BE2C (cell line): Measurements from ENCODE around the gene CAMLG.
A peak's percentile ranks its signal among the peaks of the same experiment; 100 is the strongest.

ENCODE experiments used
- DNase-seq: peaks from one replicate; pipeline ENCODE4 v3.0.0-alpha.2; 2020
- H3K27me3 ChIP-seq: fragments of 250-450 bp; sonication (Bioruptor Pico); 2 replicates; pipeline ENCODE4 v1.5.1; 2020; ENCODE audit warnings: mild to moderate bottlenecking
- H3K36me3 ChIP-seq: fragments of 250-450 bp; sonication (Bioruptor Pico); 2 replicates; pipeline ENCODE4 v1.5.1; 2020; ENCODE audit warnings: mild to moderate bottlenecking
- H3K4me1 ChIP-seq: fragments of 250-450 bp; sonication (Bioruptor Pico); 2 replicates; pipeline ENCODE4 v1.5.1; 2020
- H3K4me3 ChIP-seq: 2 replicates; pipeline ENCODE4 v1.5.1; 2011; ENCODE audit warnings: low read depth, low read length
- H3K9me3 ChIP-seq: fragments of 250-450 bp; sonication (Bioruptor Pico); 2 replicates; pipeline ENCODE4 v1.5.1; 2020
- TF ChIP-seq, protein P1 (sequence below): IDR thresholded peaks from 2 replicates; pipeline ENCODE4 v1.5.1; 2012; ENCODE audit warnings: mild to moderate bottlenecking, low read depth, low read length

The CAMLG gene

DNA sequence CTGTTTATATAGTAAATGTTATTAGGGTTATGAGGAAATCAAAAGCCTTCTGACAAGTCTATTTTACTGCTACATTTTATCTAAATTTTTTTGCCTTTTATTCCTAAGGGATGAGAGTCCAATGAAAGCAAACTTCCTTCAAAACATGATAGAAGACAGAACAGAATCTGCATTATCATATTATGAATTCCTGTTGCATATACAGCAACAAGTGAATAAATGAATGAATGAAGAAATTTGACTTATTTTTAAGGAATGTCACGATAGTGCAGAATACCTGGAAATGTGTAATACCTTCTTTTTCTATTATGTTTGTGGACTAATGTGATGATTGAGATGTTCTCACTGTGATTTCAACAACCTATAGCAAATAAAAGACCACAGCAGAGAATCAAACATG, 13.5 kb upstream of the CAMLG start:
- Histone ChIP-seq H3K9me3 (no peaks in the 10 kb centered on the region), H3K4me1 (no peaks in the 10 kb centered on the region), H3K27me3 (no peaks in the 10 kb centered on the region), H3K36me3 (peaks cover 29% of the 10 kb centered on the region), H3K4me3 (no peak overlapping the region)
- TF ChIP-seq, protein P1, sequence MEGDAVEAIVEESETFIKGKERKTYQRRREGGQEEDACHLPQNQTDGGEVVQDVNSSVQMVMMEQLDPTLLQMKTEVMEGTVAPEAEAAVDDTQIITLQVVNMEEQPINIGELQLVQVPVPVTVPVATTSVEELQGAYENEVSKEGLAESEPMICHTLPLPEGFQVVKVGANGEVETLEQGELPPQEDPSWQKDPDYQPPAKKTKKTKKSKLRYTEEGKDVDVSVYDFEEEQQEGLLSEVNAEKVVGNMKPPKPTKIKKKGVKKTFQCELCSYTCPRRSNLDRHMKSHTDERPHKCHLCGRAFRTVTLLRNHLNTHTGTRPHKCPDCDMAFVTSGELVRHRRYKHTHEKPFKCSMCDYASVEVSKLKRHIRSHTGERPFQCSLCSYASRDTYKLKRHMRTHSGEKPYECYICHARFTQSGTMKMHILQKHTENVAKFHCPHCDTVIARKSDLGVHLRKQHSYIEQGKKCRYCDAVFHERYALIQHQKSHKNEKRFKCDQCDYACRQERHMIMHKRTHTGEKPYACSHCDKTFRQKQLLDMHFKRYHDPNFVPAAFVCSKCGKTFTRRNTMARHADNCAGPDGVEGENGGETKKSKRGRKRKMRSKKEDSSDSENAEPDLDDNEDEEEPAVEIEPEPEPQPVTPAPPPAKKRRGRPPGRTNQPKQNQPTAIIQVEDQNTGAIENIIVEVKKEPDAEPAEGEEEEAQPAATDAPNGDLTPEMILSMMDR, result no peak
- DNase-seq, result no peak

DNA sequence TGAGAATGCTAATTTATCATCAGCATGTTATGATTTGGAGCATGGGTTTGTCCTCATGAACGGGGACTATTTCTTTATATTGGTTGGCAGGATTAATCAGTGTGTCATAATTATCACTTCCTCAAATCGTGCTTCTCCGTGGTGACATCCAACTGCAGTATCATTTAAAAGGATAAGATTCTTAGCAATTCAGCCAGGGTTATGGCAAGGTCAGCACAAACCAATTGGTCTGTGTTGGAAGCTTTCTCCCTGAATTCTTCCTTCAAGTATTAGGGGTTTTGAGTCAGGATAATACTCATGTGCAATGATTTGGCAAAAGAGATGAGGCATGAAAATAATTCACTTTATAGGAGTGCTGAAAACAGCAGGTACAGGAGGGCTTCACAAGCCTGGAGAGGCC, 5.5 kb upstream of the CAMLG start:
- no peaks in the 10 kb centered on the region for H3K27me3 ChIP-seq
- DNase-seq, result no peak

DNA sequence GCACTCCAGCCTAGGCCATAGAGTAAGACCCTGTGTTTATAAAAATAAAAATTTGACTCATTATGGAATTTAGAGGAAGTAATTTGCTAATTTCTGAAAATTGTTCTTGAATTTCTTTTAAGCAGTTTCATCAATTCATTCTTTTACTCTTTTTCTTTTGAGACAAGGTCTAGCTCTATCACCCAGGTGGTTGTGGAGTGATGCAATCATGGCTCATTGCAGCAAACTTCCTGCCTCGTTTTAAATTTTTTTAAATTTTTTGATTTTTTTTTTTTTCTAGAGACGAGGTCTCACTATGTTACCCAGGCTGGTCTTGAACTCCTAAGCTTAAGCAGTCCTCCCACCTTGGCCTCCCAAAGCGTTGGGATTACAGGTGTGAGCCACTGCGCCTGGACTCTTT, 3.1 kb upstream of the CAMLG start:
- TF ChIP-seq, protein P1, result no peak
- Histone ChIP-seq H3K4me3 (no peak overlapping the region), H3K4me1 (no peaks in the 10 kb centered on the region), H3K36me3 (no peaks in the 10 kb centered on the region), H3K27me3 (no peaks in the 10 kb centered on the region), H3K9me3 (no peaks in the 10 kb centered on the region)
- DNase-seq, result no peak

More for the DNA sequence above, 5.5 kb upstream of the CAMLG start:
- Histone ChIP-seq H3K4me1 (no peaks in the 10 kb centered on the region), H3K4me3 (no peak overlapping the region), H3K36me3 (no peaks in the 10 kb centered on the region; the same call in 1 of the 2 replicates), H3K9me3 (no peaks in the 10 kb centered on the region)
- TF ChIP-seq, protein P1, result no peak

DNA sequence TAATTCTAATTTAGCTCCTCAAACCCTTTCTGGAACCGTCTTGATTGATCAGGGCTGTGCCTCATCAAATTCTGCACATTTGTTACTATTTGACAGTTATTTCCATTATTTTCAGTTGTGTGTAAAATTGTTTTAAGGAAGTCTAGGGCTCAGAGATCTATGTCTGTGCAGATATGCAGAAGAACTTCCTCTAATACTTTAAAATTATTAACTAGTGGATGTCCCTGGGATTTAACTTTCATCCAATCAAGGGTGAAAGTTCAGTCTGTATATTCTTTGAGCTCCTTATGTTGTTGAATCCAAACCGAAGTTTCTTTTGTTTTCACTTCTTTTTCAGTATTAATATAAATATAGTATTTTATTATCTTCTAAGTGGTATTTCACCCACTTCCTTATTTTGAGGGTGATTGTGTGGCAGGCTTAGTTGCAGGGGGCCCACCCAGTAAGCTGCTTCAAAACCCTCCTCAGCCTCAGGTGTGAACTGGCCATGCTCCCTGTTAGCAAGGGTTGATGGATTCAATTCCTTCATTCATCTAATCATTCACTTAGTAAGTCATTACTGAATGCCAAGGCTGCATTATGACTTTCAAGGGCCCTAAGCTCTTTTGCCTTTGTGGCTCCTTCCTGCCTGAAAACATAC, 2.1 kb upstream of the CAMLG start:
- TF ChIP-seq, protein P1, result no peak
- no peaks in the 10 kb centered on the region for H3K4me1 ChIP-seq
- no peak for DNase-seq
- H3K9me3 ChIP-seq, result no peaks in the 10 kb centered on the region
- H3K4me3 ChIP-seq, result no peak overlapping the region
- no peaks in the 10 kb centered on the region for H3K27me3 ChIP-seq
- peaks cover 4% of the 10 kb centered on the region for H3K36me3 ChIP-seq

DNA sequence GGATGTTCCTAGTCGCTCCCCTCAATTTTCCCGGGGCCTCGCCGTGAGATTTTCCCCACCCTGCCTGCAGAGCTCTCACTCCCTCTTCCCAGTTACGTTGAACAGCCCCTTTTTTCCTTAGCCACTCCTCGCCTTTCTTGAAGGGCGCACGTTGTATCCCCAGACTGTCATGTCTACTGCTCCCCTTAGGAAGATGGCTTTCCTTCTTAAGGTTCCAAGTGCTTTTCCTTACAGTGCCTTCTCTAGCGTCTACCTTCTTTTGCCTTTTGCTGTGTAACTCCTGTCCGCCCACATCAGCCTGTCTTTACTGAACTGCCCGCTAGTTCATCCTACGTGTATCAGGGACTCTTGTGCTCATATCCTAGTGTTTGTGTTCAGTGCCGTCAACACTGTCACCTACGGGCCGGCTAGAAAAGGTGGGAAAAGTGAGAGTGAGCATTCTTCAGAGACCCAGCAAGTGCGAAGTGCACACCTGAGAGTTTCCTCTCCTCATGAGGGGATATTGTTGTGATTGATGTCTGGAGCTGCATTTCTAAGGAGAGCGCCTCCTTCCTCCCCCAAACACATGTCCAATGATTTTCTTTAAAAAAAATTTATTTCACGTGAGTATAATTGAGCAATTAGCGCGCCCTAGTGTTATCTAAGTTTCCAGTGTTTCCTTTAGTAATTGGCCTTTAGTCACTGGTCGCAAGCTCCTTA, 764 bp downstream of the CAMLG start:
- H3K9me3 ChIP-seq, result no peaks in the 10 kb centered on the region
- H3K27me3 ChIP-seq, result no peaks in the 10 kb centered on the region
- TF ChIP-seq, protein P1, result no peak; the same call in 1 of the 2 replicates
- DNase-seq, result peak; percentile 21
- peak overlapping the region; percentile 100 for H3K4me3 ChIP-seq
- no peaks in the 10 kb centered on the region for H3K4me1 ChIP-seq
- H3K36me3 ChIP-seq, result peaks cover 18% of the 10 kb centered on the region

DNA sequence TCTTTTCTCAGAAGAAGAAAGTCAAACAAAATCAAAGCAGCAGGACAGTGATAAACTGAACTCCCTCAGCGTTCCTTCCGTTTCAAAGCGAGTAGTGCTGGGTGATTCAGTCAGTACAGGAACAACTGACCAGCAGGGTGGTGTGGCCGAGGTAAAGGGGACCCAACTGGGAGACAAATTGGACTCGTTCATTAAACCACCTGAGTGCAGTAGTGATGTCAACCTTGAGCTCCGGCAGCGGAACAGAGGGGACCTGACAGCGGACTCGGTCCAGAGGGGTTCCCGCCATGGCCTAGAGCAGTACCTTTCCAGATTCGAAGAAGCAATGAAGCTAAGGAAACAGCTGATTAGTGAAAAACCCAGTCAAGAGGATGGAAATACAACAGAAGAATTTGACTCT, 2.7 kb downstream of the CAMLG start:
- H3K4me1 ChIP-seq, result no peaks in the 10 kb centered on the region
- TF ChIP-seq, protein P1, result no peak
- peaks cover 19% of the 10 kb centered on the region for H3K36me3 ChIP-seq
- no peaks in the 10 kb centered on the region for H3K9me3 ChIP-seq
- H3K27me3 ChIP-seq, result no peaks in the 10 kb centered on the region
- H3K4me3 ChIP-seq, result no peak overlapping the region
- DNase-seq, result no peak
